Testis (tissue), 2 donors: Measurements from ENCODE around the gene INPP5A.

Experiments
- POLR2A ChIP-seq: fragments of 450-650 bp; IDR thresholded peaks from one replicate; pipeline ENCODE4 v1.6.1; 2017; ENCODE audit warnings: antibody characterized with exemption, mild to moderate bottlenecking, moderate library complexity
- TF ChIP-seq, protein P1 (sequence below), 3 experiments: fragments of 450-650 bp in 2 of 3; fragments of 200-600 bp in 1 of 3; sonication (generic) in 1 of 3; IDR thresholded peaks; one replicate each; pipeline ENCODE4 v1.5.1; 2016 to 2019; ENCODE audit warnings: antibody characterized with exemption in 3 of 3, mild to moderate bottlenecking in 2 of 3, moderate library complexity in 1 of 3

DNA sequence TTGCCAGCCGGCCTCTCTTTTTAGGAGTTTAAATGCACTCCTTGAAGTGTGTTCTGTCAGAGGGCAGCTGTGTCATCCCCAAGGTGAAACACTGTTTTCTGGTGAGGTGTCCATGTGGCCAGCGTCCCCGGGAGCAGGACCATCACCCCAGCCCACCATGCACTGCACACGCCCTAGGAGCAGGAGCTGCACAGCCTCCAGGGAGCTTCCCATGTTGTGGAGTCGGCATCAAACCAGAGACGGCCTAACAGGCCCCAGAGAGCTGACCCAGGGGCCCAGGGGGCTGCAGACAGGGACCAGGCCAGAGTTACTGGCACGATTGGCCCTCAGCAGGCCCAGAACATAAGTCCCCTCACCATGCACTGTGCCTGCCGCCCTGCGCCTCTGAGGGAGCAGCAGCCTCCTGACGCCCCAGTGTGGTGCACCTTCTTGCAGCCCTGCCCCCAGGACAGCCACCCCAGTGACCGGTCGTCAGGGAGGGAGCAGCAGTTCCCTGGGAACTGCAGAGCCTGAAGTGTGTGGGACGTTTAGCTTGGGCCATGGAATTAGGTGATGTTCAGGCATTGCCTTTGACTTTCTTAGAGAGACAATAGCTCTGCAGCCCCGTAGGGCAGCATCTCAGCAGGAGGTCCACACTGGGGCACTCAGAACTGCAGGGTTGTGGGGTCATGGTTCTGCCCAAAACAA, 150.4 kb downstream of the INPP5A start:
- TF ChIP-seq, protein P1, sequence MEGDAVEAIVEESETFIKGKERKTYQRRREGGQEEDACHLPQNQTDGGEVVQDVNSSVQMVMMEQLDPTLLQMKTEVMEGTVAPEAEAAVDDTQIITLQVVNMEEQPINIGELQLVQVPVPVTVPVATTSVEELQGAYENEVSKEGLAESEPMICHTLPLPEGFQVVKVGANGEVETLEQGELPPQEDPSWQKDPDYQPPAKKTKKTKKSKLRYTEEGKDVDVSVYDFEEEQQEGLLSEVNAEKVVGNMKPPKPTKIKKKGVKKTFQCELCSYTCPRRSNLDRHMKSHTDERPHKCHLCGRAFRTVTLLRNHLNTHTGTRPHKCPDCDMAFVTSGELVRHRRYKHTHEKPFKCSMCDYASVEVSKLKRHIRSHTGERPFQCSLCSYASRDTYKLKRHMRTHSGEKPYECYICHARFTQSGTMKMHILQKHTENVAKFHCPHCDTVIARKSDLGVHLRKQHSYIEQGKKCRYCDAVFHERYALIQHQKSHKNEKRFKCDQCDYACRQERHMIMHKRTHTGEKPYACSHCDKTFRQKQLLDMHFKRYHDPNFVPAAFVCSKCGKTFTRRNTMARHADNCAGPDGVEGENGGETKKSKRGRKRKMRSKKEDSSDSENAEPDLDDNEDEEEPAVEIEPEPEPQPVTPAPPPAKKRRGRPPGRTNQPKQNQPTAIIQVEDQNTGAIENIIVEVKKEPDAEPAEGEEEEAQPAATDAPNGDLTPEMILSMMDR (IDR thresholded peaks at IDR 0.05): no peak
- TF ChIP-seq POLR2A: no peak
